PFSK-1 (cell line): Measurements from ENCODE around the gene ITGA7.

Experiments
- FOXP2 ChIP-seq: optimal IDR thresholded peaks from 2 replicates; pipeline ENCODE3; 2011; ENCODE audit warnings: borderline replicate concordance, control low read depth, inconsistent platforms; ENCODE audit not compliant: insufficient read depth; ENCODE audit errors: extremely low read length, extremely low read depth
- POLR2AphosphoS5 ChIP-seq: IDR thresholded peaks from 2 replicates; pipeline ENCODE4 v1.6.1; 2012; ENCODE audit warnings: low read depth, mild to moderate bottlenecking, control low read depth, low read length, moderate library complexity
- REST ChIP-seq, 2 experiments: IDR thresholded peaks; 2 replicates each; pipeline versions ENCODE4 v1.6.1 to v1.8.0; 2011 to 2012; ENCODE audit warnings: low read depth in 2 of 2, low read length in 2 of 2, control low read depth in 1 of 2, inconsistent platforms in 1 of 2, mild to moderate bottlenecking in 1 of 2, moderate library complexity in 1 of 2; ENCODE audit not compliant: insufficient read depth in 1 of 2
- TAF1 ChIP-seq: IDR thresholded peaks from 2 replicates; pipeline ENCODE4 v1.6.1; 2012; ENCODE audit warnings: low read length, control low read depth, borderline replicate concordance; ENCODE audit not compliant: insufficient read depth

- TF ChIP-seq TAF1 (no peak), FOXP2 (no peak), POLR2AphosphoS5 (no peak), REST (IDR thresholded peaks at IDR 0.05; ENCODE audit: insufficient read depth in 1 of 2, low read depth in 2 of 2, low read length in 2 of 2) (no peak)
Observed at GRCh38 chr12:55663391-55663790, 44.3 kb downstream of the ITGA7 start.
